GM19043 (cell line): ENCODE results near the gene GRID2.

ENCODE experiments used
- ATAC-seq: cut with Tn5 transposase; IDR thresholded peaks from one replicate; pipeline ENCODE4 v1.9.1; 2021; ENCODE audit warnings: low read depth; ENCODE audit not compliant: unreplicated experiment

GRID2 gene

GRCh38 chr4:93042746-93043145 is 739.0 kb downstream of the GRID2 start:
- ATAC-seq = no peak

DNA sequence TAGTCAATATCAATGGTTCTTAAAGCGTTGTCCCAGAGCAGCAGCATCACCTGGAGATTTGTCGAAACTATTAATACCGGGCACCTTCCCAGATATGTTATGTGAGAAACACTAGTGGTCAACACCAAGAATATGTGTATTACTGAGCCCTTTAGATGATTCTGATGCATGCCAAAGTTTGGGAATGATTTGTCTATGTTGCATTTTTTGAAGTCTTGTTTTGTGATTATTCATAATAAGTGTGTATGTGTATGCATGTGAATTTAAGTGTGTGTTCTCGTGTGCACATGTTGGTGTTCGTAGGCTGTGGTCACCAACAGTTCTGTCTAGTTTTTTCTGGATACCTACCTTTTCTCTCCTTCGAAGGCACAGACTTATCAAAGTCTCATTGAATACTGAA is 749.4 kb downstream of the GRID2 start:
- ATAC-seq = no peak

DNA sequence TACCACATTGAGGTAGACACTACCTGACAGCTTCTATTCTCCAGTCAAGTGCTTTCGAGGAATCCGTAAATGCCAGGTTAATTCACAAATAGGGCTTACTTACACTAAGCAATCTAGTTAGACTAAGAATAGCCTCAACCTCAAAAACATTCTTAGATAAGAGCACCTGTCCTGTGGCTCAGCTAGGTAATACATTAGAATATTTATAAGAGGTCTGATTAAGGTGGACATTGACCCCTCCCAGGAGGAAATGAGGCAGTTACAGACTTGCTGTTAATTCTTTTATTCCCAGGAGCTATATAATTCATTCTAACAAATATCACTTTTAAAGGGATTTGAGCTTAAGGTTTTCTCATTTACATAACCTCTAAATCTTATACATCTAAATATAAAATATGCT is 758.1 kb downstream of the GRID2 start:
- ATAC-seq = no peak

DNA sequence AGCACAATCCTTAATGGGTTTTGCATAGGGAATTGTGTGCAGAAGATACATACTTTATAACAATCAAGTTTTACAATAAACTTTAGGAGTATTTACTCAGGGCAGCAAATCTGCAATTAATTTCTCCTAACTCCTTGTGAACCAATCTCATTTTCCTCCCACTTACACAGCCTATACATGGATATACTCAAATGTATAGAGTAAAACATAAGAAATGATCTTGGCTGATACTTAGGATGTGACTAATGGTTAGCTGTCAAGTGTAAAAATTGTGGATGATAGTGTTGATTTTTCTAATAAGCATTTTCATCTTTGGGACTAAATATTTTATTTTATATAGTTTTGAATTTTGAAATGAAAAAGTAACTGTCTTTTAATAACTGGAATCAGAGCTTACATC is 759.6 kb downstream of the GRID2 start:
- no peak for ATAC-seq

GRCh38 chr4:93065790-93066189 is 762.0 kb downstream of the GRID2 start:
- ATAC-seq = no peak

DNA sequence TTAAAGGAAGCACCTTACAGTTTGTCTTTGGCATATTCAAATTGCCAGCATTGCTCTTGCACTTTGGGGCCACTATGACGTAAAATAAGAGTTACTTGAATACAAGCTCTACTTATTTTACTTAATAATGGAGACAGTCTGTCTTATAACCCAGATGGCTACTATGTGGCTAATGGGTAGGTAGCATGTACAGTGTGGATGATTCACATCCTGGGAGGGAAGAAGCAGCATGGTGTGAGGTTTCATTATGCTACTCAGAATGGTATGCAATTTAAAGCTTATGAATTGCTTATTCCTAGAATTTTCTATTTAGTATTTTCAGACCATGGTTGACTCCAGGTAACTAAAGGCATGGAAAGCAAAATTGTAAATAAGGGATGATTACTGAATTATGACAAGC is 763.0 kb downstream of the GRID2 start:
- no peak for ATAC-seq

DNA sequence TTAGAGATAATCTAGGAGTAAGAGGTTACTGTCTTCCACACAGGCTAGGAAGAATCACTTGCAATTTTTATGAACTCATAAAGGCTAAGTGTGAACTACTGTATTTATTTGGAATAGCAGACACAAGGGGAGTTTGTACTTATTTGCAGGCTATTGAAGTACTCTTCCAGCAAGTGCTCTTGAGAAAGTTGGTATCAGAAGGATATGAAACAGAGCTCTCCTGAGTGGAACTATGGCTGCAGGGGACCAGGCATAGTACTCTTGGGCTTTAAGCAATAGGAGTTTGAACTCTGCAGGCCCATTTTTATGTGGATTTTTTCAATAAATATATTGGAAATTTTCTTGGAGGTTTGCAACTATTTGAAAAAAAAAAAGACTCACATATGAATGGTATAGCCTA is 768.5 kb downstream of the GRID2 start:
- ATAC-seq = no peak

GRCh38 chr4:93080316-93080715 is 776.5 kb downstream of the GRID2 start:
- no peak for ATAC-seq

- ATAC-seq = no peak
Observed at GRCh38 chr4:93084599-93085305, 781.0 kb downstream of the GRID2 start.

DNA sequence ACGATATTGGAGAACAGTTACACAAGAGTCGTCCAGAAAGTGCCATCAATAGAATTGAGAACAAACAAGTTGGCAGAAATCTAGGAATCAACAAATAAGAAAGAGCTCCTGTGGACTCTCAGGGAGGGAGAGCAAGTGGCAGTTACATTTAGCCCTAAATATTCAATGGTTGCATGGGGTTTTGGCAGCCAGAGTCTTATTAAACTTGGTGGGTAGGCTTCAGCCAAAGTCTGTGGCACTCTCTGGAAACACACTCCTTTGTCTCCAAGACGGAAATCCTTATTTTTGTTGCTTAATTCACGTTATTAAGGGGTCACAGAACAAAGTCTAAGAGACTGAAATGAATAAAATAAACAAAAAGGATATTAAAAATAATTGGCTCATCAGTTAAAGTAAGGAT is 782.6 kb downstream of the GRID2 start:
- no peak for ATAC-seq

DNA sequence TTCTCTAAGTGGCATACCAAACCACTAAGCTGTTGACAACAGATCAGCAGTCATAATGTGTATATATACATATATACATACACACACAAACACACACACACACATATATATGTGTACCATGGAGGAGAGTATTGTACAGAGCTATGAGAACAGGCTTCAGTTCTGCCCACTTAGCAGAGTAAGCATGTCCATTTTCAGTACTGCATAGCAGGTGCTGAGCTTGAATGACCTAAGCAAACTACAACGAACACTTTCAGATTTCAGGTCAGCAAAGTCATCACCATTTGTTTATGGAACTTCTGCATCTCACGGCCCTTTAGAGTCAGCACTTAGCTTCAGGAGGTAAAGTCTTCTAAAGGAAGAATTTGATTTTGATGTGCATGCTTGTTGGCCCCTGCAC is 789.0 kb downstream of the GRID2 start:
- no peak for ATAC-seq

- ATAC-seq = no peak
Observed at GRCh38 chr4:93103042-93103441, 799.3 kb downstream of the GRID2 start.

GRCh38 chr4:93116624-93117023 is 812.9 kb downstream of the GRID2 start:
- no peak for ATAC-seq

DNA sequence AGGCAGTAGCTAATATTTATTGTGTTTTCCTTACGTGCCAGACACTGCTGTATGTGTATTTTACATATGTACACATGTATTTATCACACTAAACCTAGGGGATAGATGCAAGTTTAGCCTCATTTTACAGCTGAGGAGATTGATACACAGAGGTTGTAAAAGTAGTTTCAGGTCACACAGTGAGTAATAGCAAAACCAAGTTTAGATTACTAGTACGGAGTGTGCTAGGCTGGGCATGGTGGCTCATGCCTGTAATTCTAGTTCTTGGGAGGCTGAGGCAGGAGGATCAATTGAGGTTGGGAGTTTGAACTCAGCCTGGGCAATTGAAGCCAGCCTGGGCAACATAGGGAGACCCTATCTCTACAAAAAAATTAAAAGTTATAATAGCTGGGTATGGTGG is 823.7 kb downstream of the GRID2 start:
- ATAC-seq = no peak

- no peak for ATAC-seq
Observed at GRCh38 chr4:93132631-93133030, 828.9 kb downstream of the GRID2 start.

DNA sequence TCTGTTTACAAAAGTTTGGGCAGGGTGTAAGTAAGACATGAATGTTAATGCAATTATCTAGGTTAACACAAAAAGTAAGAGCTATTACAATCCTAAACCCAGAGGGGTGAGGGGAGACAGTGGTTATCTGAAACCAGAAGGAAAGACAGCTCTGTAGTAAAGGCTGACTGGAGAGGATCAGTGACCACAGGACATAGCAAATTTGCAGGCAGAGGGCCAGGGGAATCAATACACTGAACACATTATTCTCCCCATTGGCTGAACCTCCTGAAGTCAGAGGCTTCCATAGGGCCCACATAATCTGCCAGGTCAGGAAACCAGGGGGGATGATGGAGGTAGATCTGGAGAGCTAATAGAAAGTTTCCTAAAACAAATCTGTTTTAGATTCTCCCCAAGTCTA is 835.4 kb downstream of the GRID2 start:
- no peak for ATAC-seq

DNA sequence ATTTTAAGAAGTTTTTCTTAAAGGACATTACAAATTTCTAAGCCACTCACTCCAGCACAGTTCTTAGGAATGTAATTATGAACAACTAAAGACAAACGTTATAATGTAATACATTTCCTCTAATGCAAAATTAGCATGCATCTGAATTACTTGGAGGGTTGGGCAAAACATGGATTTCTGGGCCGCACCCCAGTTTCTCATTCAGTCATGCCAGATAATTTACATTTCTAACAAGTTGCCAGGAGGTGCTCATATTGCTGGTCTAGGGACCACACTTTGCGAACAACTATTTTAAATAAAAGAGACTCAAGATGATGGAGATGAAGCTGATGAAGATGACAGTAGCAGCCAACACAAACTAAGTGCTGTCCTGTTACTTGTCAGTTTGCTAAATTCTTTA is 840.1 kb downstream of the GRID2 start:
- no peak for ATAC-seq

GRCh38 chr4:93144644-93145043 is 840.9 kb downstream of the GRID2 start:
- no peak for ATAC-seq

DNA sequence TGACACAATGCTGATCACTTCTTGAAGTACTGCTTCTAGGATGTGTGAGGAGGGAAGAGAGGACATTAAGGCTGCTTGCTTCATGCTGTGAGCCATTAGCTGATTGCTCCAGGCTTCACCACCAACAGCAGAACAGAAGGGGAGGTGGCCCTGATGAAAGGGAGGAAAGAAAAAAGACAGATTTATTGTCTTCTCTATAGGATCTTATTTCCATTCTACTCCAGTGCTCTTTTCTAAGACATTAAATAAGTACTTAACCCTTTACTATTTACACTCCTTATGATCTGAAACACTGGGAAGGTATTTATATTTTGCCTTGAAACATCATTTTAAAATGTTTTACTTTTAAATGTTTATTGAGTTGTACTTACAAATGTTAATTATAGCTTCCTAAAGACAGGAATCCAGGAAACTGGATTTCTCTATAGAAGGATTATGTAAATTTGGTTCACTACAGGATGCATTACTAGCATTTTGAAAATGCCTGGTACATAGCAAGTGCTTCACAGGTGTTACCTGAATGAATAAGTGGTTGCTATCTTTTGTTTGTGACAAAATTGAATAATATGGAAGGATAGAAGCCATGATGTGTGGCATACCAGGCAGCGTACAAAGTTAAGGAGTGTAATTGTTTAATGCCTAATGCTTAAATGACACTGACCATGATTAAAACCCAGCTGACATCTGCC is 843.9 kb downstream of the GRID2 start:
- ATAC-seq = no peak

GRCh38 chr4:93152491-93152890 is 848.7 kb downstream of the GRID2 start:
- no peak for ATAC-seq

DNA sequence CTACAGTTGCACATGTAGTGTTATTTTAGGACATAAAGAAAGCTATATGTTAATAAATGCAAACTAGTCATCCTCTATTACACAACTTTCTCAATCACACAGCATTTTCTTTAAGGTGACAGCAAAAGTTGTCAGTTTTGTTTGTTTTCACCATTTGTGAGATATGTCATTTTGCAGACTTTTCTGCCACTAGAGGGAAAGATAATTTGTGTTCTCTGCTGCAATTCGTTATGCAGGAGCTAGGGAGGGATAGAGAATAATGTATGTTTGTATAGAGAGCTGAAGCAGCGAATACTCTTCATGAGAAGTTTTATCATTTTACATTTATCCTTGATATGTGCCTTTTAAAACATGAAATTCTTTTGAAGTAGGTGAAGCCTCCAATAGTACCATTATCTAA is 854.2 kb downstream of the GRID2 start:
- ATAC-seq = no peak

GRCh38 chr4:93168053-93168452 is 864.3 kb downstream of the GRID2 start:
- no peak for ATAC-seq
